ENCODE measurements around the gene TMEM25. TPM values are rescaled to one million over a fixed set of nuclear protein-coding genes. Genes with fewer than 3 reads are reported as not detected.

Gene TMEM25
- total RNA-seq, 1 donor from 2014 or later = 47.9 TPM

- peaks cover 6% of the 10 kb centered on the region for H3K36me3 ChIP-seq (ENCODE audit: control insufficient read depth, insufficient read depth, low read length)
- TF ChIP-seq CTCF (IDR thresholded peaks at IDR 0.05; ENCODE audit: insufficient read depth, low read length, poor library complexity, severe bottlenecking) = peak; percentile 60
- no peaks in the 10 kb centered on the region for H3K27me3 ChIP-seq (ENCODE audit: control insufficient read depth, insufficient read depth, low read length)
- DNase-seq (ENCODE audit: low read depth) = no peak
- no peak overlapping the region for H3K4me3 ChIP-seq (ENCODE audit: low read depth, low read length)
Observed at GRCh38 chr11:118522571-118523072, 8.4 kb upstream of the TMEM25 start.

GRCh38 chr11:118524356-118524755 lies 6.6 kb upstream of the TMEM25 start:
- DNase-seq (ENCODE audit: low read depth) = no peak
- no peaks in the 10 kb centered on the region for H3K27me3 ChIP-seq (ENCODE audit: control insufficient read depth, insufficient read depth, low read length)
- H3K36me3 ChIP-seq (ENCODE audit: control insufficient read depth, insufficient read depth, low read length) = peaks cover 6% of the 10 kb centered on the region
- no peak for TF ChIP-seq CTCF (IDR thresholded peaks at IDR 0.05; ENCODE audit: insufficient read depth, low read length, poor library complexity, severe bottlenecking)
- no peak overlapping the region for H3K4me3 ChIP-seq (ENCODE audit: low read depth, low read length)

- Histone ChIP-seq H3K36me3 (ENCODE audit: control insufficient read depth, insufficient read depth, low read length) (peaks cover 5% of the 10 kb centered on the region), H3K4me3 (ENCODE audit: low read depth, low read length) (no peak overlapping the region), H3K27me3 (ENCODE audit: control insufficient read depth, insufficient read depth, low read length) (no peaks in the 10 kb centered on the region)
- TF ChIP-seq CTCF (IDR thresholded peaks at IDR 0.05; ENCODE audit: insufficient read depth, low read length, poor library complexity, severe bottlenecking) = no peak
- no peak for DNase-seq (ENCODE audit: low read depth)
Observed at GRCh38 chr11:118524757-118525470, 6.1 kb upstream of the TMEM25 start.

GRCh38 chr11:118526688-118527087 lies 4.3 kb upstream of the TMEM25 start:
- no peak overlapping the region for H3K4me3 ChIP-seq (ENCODE audit: low read depth, low read length)
- no peak for TF ChIP-seq CTCF (IDR thresholded peaks at IDR 0.05; ENCODE audit: insufficient read depth, low read length, poor library complexity, severe bottlenecking)
- peaks cover 5% of the 10 kb centered on the region for H3K36me3 ChIP-seq (ENCODE audit: control insufficient read depth, insufficient read depth, low read length)
- no peak for DNase-seq (ENCODE audit: low read depth)
- H3K27me3 ChIP-seq (ENCODE audit: control insufficient read depth, insufficient read depth, low read length) = no peaks in the 10 kb centered on the region

- DNase-seq (ENCODE audit: low read depth) = no peak
- peaks cover 5% of the 10 kb centered on the region for H3K36me3 ChIP-seq (ENCODE audit: control insufficient read depth, insufficient read depth, low read length)
- TF ChIP-seq CTCF (IDR thresholded peaks at IDR 0.05; ENCODE audit: insufficient read depth, low read length, poor library complexity, severe bottlenecking) = no peak
- H3K4me3 ChIP-seq (ENCODE audit: low read depth, low read length) = no peak within 1 kb of the TSS
- no peaks in the 10 kb centered on the region for H3K27me3 ChIP-seq (ENCODE audit: control insufficient read depth, insufficient read depth, low read length)
Observed at GRCh38 chr11:118527109-118527508, 3.9 kb upstream of the TMEM25 start, which contains the start of gene TTC36. Gene TTC36, plus strand, starts transcription at chr11:118527474. Its CDS starts 21 bp downstream, at chr11:118527495.

GRCh38 chr11:118528511-118528910 lies 2.5 kb upstream of the TMEM25 start:
- no peak for TF ChIP-seq CTCF (IDR thresholded peaks at IDR 0.05; ENCODE audit: insufficient read depth, low read length, poor library complexity, severe bottlenecking)
- no peaks in the 10 kb centered on the region for H3K27me3 ChIP-seq (ENCODE audit: control insufficient read depth, insufficient read depth, low read length)
- DNase-seq (ENCODE audit: low read depth) = no peak
- no peak overlapping the region for H3K4me3 ChIP-seq (ENCODE audit: low read depth, low read length)
- peaks cover 3% of the 10 kb centered on the region for H3K36me3 ChIP-seq (ENCODE audit: control insufficient read depth, insufficient read depth, low read length)
